ENCODE results near the gene ARHGEF5. TPM values are rescaled to one million over a fixed set of nuclear protein-coding genes. Genes with fewer than 3 reads are reported as not detected.
A peak's percentile ranks its signal among the peaks of the same experiment; 100 is the strongest.

ARHGEF5 gene
- total and polyA plus RNA-seq, 9 of the 15 experiments (the other 6 are each of a cell fraction or from before 2014, with no cell fraction given) = 0.03 to 0.49 (median 0.10) TPM; not detected in 1

DNA sequence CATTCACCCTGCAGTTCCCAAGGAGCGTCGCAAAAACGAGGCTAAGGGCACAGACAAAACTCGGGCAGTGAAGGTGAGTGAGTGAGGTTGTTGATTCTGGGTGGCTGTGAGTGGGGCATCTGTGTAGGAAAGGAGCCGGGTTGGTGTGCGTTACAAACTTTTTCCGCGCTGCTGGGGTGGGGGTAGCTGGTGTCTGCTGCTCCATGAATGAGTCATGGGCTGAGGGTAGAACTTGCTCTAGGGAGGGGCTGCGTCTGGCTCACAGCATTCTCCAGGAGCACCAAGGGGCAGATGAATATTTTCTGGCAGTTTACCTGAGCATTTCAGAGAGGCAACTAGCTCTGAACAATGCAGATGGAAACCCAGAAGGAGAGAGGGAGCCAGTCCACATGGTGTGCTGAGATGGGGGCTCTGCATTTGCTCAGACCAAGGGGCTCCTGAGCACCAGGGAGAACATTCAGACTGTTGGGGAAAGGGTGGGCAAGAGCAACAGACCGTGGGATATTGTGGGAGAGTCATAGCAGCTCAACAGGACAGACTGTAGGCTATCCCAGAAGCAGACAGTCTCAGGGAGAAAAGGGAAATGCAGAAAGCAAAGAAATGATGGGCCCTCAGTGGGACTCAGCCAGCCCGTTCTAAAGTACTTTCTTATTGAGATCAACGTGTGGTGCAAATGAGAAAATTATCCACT is 29.5 kb downstream of the ARHGEF5 start:
- no peaks in the 10 kb centered on the region for H3K4me1 ChIP-seq (replicated peaks in 1 of 2; ENCODE audit: control insufficient read depth in 2 of 2, insufficient read depth in 2 of 2, low read length in 2 of 2)
- TF ChIP-seq SMC3 (conservative IDR thresholded peaks at IDR 0.05; ENCODE audit: insufficient read depth, low read depth, low read length) = no peak
- TF ChIP-seq, protein P1, sequence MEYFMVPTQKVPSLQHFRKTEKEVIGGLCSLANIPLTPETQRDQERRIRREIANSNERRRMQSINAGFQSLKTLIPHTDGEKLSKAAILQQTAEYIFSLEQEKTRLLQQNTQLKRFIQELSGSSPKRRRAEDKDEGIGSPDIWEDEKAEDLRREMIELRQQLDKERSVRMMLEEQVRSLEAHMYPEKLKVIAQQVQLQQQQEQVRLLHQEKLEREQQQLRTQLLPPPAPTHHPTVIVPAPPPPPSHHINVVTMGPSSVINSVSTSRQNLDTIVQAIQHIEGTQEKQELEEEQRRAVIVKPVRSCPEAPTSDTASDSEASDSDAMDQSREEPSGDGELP (CRISPR knock-in tag; IDR thresholded peaks at IDR 0.05; ENCODE audit: borderline replicate concordance) = no peak
- TF ChIP-seq MEF2D (tag; conservative IDR thresholded peaks at IDR 0.05; ENCODE audit: low read depth) = no peak
- TF ChIP-seq ETS2 (tag; IDR thresholded peaks at IDR 0.05; ENCODE audit: borderline replicate concordance, poor library complexity, severe bottlenecking) = no peak
- TF ChIP-seq FOSL1 (tag; conservative IDR thresholded peaks at IDR 0.05) = peak; percentile 42; the same call in 1 of the 2 replicates
- TF ChIP-seq RBFOX2 (IDR thresholded peaks at IDR 0.05; ENCODE audit: low read depth, low read length) = no peak
- TF ChIP-seq EP300 (IDR thresholded peaks at IDR 0.05; ENCODE audit: low read length) = no peak
- no peak for TF ChIP-seq MTF1 (CRISPR knock-in tag; IDR thresholded peaks at IDR 0.05; ENCODE audit: borderline replicate concordance)
- TF ChIP-seq ZBTB17 (CRISPR knock-in tag; IDR thresholded peaks at IDR 0.05) = no peak
- TF ChIP-seq CEBPG (CRISPR knock-in tag; IDR thresholded peaks at IDR 0.05) = no peak
- TF ChIP-seq CEBPG (tag; conservative IDR thresholded peaks at IDR 0.05 in 1 of 2, IDR thresholded peaks at IDR 0.05 in 1 of 2) = no peak
- TF ChIP-seq GATA2 (CRISPR knock-in tag; IDR thresholded peaks at IDR 0.05) = no peak
- TF ChIP-seq MAZ (CRISPR knock-in tag; conservative IDR thresholded peaks at IDR 0.05 in 1 of 2, IDR thresholded peaks at IDR 0.05 in 1 of 2) = 0 out of 4 replicates have a peak, but pooled peaks of 1 of the 2 experiments have one; percentile 22
- TF ChIP-seq, protein P2, sequence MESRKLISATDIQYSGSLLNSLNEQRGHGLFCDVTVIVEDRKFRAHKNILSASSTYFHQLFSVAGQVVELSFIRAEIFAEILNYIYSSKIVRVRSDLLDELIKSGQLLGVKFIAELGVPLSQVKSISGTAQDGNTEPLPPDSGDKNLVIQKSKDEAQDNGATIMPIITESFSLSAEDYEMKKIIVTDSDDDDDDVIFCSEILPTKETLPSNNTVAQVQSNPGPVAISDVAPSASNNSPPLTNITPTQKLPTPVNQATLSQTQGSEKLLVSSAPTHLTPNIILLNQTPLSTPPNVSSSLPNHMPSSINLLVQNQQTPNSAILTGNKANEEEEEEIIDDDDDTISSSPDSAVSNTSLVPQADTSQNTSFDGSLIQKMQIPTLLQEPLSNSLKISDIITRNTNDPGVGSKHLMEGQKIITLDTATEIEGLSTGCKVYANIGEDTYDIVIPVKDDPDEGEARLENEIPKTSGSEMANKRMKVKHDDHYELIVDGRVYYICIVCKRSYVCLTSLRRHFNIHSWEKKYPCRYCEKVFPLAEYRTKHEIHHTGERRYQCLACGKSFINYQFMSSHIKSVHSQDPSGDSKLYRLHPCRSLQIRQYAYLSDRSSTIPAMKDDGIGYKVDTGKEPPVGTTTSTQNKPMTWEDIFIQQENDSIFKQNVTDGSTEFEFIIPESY (CRISPR knock-in tag; IDR thresholded peaks at IDR 0.05) = no peak
- TF ChIP-seq ZNF316 (IDR thresholded peaks at IDR 0.05) = no peak
- no peak for TF ChIP-seq KLF13 (tag; IDR thresholded peaks at IDR 0.05; ENCODE audit: borderline replicate concordance, low read depth)
- TF ChIP-seq, protein P3, sequence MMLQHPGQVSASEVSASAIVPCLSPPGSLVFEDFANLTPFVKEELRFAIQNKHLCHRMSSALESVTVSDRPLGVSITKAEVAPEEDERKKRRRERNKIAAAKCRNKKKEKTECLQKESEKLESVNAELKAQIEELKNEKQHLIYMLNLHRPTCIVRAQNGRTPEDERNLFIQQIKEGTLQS (IDR thresholded peaks at IDR 0.05) = 0 out of 2 replicates have a peak, but pooled peaks have one; percentile 12
- TF ChIP-seq, protein P3 (CRISPR knock-in tag; conservative IDR thresholded peaks at IDR 0.05) = no peak
- no peak for TF ChIP-seq FIP1L1 (IDR thresholded peaks at IDR 0.05; ENCODE audit: low read depth, low read length, poor library complexity, severe bottlenecking)

More for the DNA sequence above, 29.5 kb downstream of the ARHGEF5 start:
- no peaks in the 10 kb centered on the region for H3K36me3 ChIP-seq (ENCODE audit: control insufficient read depth, insufficient read depth, low read length)
- no peaks in the 10 kb centered on the region for H3K79me2 ChIP-seq (ENCODE audit: control insufficient read depth, insufficient read depth, low read length)
- no peaks in the 10 kb centered on the region for H4K20me1 ChIP-seq (replicated peaks; ENCODE audit: control insufficient read depth, insufficient read depth, low read length)
- POLR2A ChIA-PET = no interaction called here
- no peak overlapping the region for H3K4me2 ChIP-seq (ENCODE audit: insufficient read depth, low read length)
- no peaks in the 10 kb centered on the region for H3K9me3 ChIP-seq (replicated peaks; ENCODE audit: control insufficient read depth, insufficient read depth, low read depth, low read length)
- in situ Hi-C loops (cut with MboI) (no loop called here), intact Hi-C loops (cut with micrococcal nuclease) (no loop called here)
- DNase-seq (ENCODE audit: extremely low read depth in 1 of 4, low spot score in 3 of 4) (no peak), FAIRE-seq (no peak), ATAC-seq (peak; percentile 51)
- no peak overlapping the region for H2AFZ ChIP-seq (ENCODE audit: low read depth, low read length)
- no TSS peak for BruUV-seq (replicated peaks)
- H3K27ac ChIP-seq (ENCODE audit: extremely low read depth, low read depth, low read length) = no peak overlapping the region
- H3K9ac ChIP-seq (ENCODE audit: insufficient read depth in 1 of 2, low read depth in 2 of 2, low read length in 2 of 2) = no peak overlapping the region
- H3K4me3 ChIP-seq = no peak overlapping the region
- WGBS (ENCODE audit: insufficient coverage, low coverage, missing lambda C conversion rate) = under 1% methylated on average over 12 of the region's 12 CpGs
- CTCF ChIA-PET (ENCODE audit: low intra/inter-chr PET ratio) = no interaction called here
- H3K9me1 ChIP-seq (ENCODE audit: control insufficient read depth, insufficient read depth, low read length) = no peaks in the 10 kb centered on the region
- no peaks in the 10 kb centered on the region for H3K27me3 ChIP-seq (ENCODE audit: control insufficient read depth in 2 of 2, insufficient read depth in 2 of 2, low read length in 2 of 2)
